SU-DHL-6 (cell line): Measurements from ENCODE around the gene ABTB2.

Source experiments
- H2AFZ ChIP-seq: fragments of 200-600 bp; sonication (generic); 2 replicates; pipeline ENCODE4 v1.6.1; 2014; ENCODE audit warnings: low read depth, mild to moderate bottlenecking, moderate library complexity, mixed read lengths, antibody characterized with exemption, low read length; ENCODE audit not compliant: severe bottlenecking
- H3F3A ChIP-seq: fragments of 200-600 bp; shearing (Covaris generic); 2 replicates; pipeline ENCODE4 v1.6.0; 2016; ENCODE audit warnings: antibody characterized with exemption, mild to moderate bottlenecking; ENCODE audit not compliant: insufficient read depth
- H3K27ac ChIP-seq: fragments of 200-600 bp; sonication (generic); 2 replicates; pipeline ENCODE4 v1.5.1; 2016; ENCODE audit warnings: low read depth, mild to moderate bottlenecking, low read length, moderate library complexity, mixed read lengths
- H3K27me3 ChIP-seq: fragments of 200-600 bp; sonication (generic), shearing (Covaris generic); 2 replicates; pipeline ENCODE4 v1.6.0; 2014; ENCODE audit warnings: mild to moderate bottlenecking, low read length
- H3K36me3 ChIP-seq: fragments of 200-600 bp; sonication (generic); 2 replicates; pipeline ENCODE4 v1.6.1; 2014; ENCODE audit warnings: mild to moderate bottlenecking, low read length, mixed read lengths
- H3K4me2 ChIP-seq: fragments of 300-600, 200-600 bp; shearing (Covaris generic), sonication (generic); 2 replicates; pipeline ENCODE4 v1.6.0; 2014; ENCODE audit warnings: low read length, low read depth, mild to moderate bottlenecking; ENCODE audit not compliant: poor library complexity, severe bottlenecking
- H3K4me3 ChIP-seq: fragments of 200-600 bp; sonication (generic); 2 replicates; pipeline ENCODE4 v1.5.1; 2014; ENCODE audit warnings: antibody characterized with exemption, low read length, mild to moderate bottlenecking, mixed read lengths; ENCODE audit not compliant: insufficient read depth, poor library complexity, severe bottlenecking
- H3K79me2 ChIP-seq: fragments of 200-600 bp; sonication (generic); 2 replicates; pipeline ENCODE4 v1.6.1; 2014; ENCODE audit warnings: mild to moderate bottlenecking, low read length, moderate library complexity; ENCODE audit not compliant: insufficient read depth
- H3K9ac ChIP-seq: fragments of 200-600 bp; sonication (generic); 2 replicates; pipeline ENCODE4 v1.7.0; 2014; ENCODE audit warnings: mild to moderate bottlenecking, low read length
- H3K9me2 ChIP-seq: fragments of 200-600 bp; sonication (generic); replicated peaks from 2 replicates; pipeline ENCODE4 v1.6.1; 2014; ENCODE audit warnings: low read length; ENCODE audit not compliant: insufficient read depth
- H3K9me3 ChIP-seq: fragments of 200-600 bp; sonication (generic); 2 replicates; pipeline ENCODE4 v1.6.1; 2014; ENCODE audit warnings: low read length, mixed read lengths; ENCODE audit not compliant: insufficient read depth
- H4K20me1 ChIP-seq: fragments of 200-600 bp; sonication (generic); 2 replicates; pipeline ENCODE4 v1.6.1; 2014; ENCODE audit warnings: low read depth, mild to moderate bottlenecking, antibody characterized with exemption, low read length, moderate library complexity, mixed read lengths
- EZH2phosphoT487 ChIP-seq: fragments of 200-600 bp; sonication (generic), shearing (Covaris generic); conservative IDR thresholded peaks from 2 replicates; pipeline ENCODE4 v1.6.1; 2018; ENCODE audit warnings: mild to moderate bottlenecking, antibody characterized with exemption, low read length, moderate library complexity, mixed read lengths
- TF ChIP-seq, protein P1 (sequence below): fragments of 200-600 bp; sonication (generic); IDR thresholded peaks from one replicate; pipeline ENCODE4 v1.5.1; 2017; ENCODE audit warnings: antibody characterized with exemption, mild to moderate bottlenecking, low read length, moderate library complexity; ENCODE audit not compliant: insufficient read depth, poor library complexity, severe bottlenecking

ABTB2 gene

DNA sequence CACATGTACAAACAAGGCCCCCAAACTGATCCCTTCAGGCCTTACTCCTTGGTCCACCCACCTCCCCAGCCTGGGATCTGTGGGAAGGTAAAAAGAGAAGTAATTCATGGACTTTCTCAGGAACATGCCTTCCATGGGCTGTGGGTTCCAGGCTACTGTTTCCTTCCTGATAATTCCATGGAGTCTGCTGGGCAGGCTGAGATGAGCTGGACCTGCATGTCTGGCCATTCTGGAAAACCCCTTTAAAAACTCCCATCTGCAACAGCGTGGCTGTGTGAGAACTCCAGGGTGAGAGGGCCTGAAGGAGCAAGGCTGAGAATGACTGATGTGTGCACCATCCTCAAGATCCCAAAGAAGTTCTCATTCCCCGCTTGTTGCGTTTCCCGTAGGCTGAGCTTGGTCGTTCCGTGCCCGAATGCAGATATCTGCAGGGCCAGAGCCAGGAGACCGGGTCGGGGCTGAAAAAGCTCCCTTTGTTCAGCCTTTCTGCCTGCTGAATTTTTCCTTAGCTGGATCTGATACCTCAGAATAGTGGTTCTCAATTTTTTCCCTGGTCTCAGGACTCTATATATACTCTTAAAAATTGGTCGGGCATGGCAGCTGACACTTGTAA is 179.5 kb downstream of the ABTB2 start:
- no peaks in the 10 kb centered on the region for H3K79me2 ChIP-seq
- no peaks in the 10 kb centered on the region for H3K27me3 ChIP-seq
- no peak overlapping the region for H3K27ac ChIP-seq
- TF ChIP-seq EZH2phosphoT487: no peak
- TF ChIP-seq, protein P1, sequence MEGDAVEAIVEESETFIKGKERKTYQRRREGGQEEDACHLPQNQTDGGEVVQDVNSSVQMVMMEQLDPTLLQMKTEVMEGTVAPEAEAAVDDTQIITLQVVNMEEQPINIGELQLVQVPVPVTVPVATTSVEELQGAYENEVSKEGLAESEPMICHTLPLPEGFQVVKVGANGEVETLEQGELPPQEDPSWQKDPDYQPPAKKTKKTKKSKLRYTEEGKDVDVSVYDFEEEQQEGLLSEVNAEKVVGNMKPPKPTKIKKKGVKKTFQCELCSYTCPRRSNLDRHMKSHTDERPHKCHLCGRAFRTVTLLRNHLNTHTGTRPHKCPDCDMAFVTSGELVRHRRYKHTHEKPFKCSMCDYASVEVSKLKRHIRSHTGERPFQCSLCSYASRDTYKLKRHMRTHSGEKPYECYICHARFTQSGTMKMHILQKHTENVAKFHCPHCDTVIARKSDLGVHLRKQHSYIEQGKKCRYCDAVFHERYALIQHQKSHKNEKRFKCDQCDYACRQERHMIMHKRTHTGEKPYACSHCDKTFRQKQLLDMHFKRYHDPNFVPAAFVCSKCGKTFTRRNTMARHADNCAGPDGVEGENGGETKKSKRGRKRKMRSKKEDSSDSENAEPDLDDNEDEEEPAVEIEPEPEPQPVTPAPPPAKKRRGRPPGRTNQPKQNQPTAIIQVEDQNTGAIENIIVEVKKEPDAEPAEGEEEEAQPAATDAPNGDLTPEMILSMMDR: no peak
- H3K36me3 ChIP-seq: no peaks in the 10 kb centered on the region
- H3K9me3 ChIP-seq: no peaks in the 10 kb centered on the region
- no peaks in the 10 kb centered on the region for H4K20me1 ChIP-seq
- no peak overlapping the region for H2AFZ ChIP-seq
- no peaks in the 10 kb centered on the region for H3F3A ChIP-seq
- no peak overlapping the region for H3K9ac ChIP-seq
- no peak overlapping the region for H3K4me3 ChIP-seq
- no peak overlapping the region for H3K4me2 ChIP-seq
- no peaks in the 10 kb centered on the region for H3K9me2 ChIP-seq

DNA sequence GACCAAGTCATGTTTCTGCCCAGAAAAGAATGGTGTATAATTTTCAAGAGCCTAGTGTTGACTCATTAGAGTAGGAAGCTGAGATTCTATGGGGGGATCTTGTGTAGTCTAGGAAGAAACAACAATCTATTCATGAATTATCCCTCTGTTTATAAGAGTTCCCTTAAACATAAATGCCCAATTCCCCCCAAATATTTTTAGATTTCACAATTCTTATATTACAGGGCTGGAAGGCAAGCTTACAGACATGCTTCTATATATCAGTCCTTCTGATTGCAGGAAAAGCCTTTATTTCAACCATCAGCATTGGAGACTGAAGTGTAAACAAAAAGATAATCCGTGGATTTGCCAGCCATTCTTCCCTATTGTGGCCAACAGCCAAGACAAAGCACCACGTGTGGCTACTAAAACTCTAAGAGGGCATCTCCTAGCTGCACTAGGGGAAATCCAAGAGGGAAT is 181.0 kb downstream of the ABTB2 start:
- Histone ChIP-seq H3K9me3 (no peaks in the 10 kb centered on the region), H3K4me3 (no peak overlapping the region), H3K4me2 (no peak overlapping the region), H3K9me2 (no peaks in the 10 kb centered on the region), H3F3A (no peaks in the 10 kb centered on the region), H3K27me3 (no peaks in the 10 kb centered on the region), H4K20me1 (no peaks in the 10 kb centered on the region), H3K36me3 (no peaks in the 10 kb centered on the region), H2AFZ (no peak overlapping the region), H3K79me2 (no peaks in the 10 kb centered on the region), H3K9ac (no peak overlapping the region), H3K27ac (no peak overlapping the region)
- TF ChIP-seq, protein P1: no peak
- TF ChIP-seq EZH2phosphoT487: no peak

DNA sequence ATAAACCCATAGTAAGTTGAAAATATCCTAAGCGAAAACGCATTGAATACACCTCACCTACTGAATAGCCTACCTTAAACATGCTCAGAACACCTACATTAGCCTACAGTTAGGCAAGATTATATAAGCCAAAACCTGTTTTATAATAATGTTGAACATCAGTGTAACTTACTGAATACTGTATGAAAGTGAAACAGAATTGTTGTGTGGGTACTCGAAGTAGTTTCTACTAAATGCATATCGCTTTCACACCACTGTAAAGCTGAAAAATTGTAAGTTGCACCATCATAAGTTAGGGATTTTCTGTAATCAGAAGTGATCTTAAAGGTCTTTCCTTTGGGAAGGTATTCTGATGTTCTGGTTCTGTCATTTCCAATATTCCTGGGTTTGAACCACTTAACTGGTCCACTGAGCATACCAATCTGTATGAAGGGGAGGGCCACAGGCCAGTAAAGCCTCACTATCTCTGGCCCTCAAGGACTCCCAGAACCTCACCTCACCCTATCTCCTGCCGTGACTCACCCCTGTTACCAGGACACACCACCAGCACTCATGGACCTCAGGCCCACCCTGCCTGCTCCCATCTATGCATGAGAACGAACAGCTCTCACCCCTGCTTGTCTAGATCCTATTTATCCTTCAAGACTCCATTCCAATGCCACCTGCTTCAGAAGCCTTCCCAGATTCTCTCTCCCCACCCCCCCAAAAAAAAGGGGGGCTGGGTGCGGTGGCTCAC is 182.4 kb downstream of the ABTB2 start:
- no peak overlapping the region for H3K9ac ChIP-seq
- H3K79me2 ChIP-seq: no peaks in the 10 kb centered on the region
- H2AFZ ChIP-seq: no peak overlapping the region
- TF ChIP-seq, protein P1: no peak
- TF ChIP-seq EZH2phosphoT487: no peak
- H3K9me3 ChIP-seq: no peaks in the 10 kb centered on the region
- no peak overlapping the region for H3K4me3 ChIP-seq
- H3K27me3 ChIP-seq: no peaks in the 10 kb centered on the region
- H3F3A ChIP-seq: no peaks in the 10 kb centered on the region
- no peaks in the 10 kb centered on the region for H4K20me1 ChIP-seq
- H3K27ac ChIP-seq: no peak overlapping the region
- no peaks in the 10 kb centered on the region for H3K9me2 ChIP-seq
- no peak overlapping the region for H3K4me2 ChIP-seq
- H3K36me3 ChIP-seq: no peaks in the 10 kb centered on the region
